Activated CD4-positive, alpha-beta T cell treated with anti-CD3 and anti-CD28 coated beads, Interleukin-2, amount 50 U/mL, for 1 hour (primary cell): Measurements from ENCODE around the gene HSF4.
A peak's percentile ranks its signal among the peaks of the same experiment; 100 is the strongest.

ENCODE experiments used
- DNase-seq: peaks from one replicate; pipeline ENCODE4 v3.0.0-alpha.2; 2020

HSF4 gene

DNA sequence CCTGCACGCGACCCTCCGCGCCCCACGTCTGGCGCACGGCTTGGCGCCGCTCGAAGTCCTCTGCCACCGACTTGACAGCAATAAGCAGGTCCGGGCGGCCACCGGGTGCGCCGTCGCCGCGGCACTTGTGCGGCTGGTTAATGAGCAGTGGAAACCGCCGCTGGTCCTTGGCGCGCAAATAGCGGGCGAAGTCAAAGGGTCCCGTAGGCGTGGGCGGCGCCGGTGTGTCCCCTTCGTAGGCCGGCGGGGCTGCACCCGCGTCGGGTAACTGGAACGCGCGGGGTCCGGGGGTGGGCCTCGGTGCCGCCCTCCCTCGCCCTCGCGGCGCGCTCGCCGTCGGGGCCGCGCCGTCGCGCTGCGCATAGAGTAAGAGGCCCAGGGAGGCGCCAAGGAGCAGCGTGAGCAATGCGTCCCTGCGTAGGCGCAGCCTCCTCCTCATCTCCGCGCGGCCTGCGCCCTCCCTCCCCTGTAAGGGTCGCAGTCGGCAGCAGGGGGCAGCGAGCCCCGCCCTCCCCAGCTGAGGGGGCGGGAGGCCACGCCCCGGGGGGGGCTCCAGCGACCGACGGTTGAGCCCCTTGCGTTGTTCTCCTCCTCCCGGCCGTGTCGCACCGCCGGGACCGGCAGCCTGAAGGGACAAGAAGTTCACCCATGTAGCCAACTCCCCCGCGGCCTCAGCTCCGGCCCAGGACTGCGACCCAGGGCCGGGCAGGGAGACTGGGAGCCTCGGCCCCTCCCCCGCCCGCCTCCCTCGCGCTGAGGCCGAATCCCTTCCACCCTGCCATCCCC is 14.3 kb upstream of the HSF4 start:
- DNase-seq: no peak

DNA sequence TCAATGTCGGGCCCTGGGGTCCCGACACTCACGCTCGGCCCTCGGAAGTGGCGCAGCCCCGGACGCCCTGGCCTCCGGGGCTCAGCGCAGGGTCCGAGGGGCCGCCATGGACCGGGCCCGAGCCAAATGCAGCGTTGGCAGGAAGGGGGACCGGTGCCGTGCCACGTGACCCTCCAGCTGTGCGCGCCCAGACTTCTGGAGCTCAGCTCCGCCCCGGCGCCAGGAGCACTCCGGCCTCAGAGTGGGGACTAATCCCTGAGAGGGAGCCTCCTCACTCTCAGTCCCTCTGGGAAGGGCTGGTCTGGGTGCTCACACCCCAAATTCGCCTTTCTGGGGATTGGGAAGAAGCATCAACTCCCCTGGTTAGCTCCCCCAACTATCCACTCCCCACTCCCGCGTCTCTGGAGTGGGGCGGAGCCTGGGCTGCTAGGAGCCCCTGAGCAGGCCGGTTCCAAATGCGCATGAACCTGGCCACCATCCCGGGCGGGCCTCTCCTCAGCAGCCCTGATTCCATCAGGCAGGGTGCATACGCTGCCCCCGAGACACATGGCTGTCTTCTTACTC is 13.6 kb upstream of the HSF4 start, which contains the start of gene B3GNT9:
Gene B3GNT9 (minus strand): TSS at position 166 of the 564 bp plus-strand sequence. CDS start 513 bp downstream, outside the sequence.
- DNase-seq: no peak

DNA sequence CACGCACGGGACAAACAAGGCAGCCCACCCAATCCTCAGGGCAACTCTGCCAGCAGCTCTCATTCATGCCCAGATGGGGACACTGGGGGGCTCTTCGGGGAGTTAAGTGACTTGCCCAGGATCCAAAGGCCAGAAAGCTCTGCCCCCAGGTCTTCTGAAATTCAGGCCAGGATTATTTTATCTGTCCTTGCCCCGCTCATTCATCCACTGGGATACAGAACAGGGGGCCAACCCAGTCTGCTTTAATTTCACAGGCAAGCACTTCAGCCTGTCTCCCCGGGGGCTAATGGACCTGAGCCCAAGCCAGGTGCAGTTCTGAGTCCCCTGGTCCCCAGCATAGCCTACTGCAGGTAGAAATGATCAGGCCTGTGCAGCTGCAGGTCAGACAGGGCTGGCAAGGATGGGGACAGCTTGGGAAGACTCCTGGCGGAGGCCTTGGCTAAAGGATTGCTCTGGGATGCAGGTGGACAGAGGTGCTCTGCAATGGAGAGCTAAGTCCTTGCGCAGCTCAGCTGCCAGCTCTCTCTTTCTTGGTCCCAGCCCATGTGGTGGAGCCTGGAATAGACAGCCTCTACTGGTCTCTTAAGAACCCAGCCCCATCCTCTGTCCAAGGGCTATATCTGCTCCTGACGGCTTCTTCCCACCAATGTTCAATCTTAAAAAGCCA is 13.0 kb upstream of the HSF4 start:
- no peak for DNase-seq

GRCh38 chr16:67154578-67155294 is 9.8 kb upstream of the HSF4 start:
- no peak for DNase-seq

DNA sequence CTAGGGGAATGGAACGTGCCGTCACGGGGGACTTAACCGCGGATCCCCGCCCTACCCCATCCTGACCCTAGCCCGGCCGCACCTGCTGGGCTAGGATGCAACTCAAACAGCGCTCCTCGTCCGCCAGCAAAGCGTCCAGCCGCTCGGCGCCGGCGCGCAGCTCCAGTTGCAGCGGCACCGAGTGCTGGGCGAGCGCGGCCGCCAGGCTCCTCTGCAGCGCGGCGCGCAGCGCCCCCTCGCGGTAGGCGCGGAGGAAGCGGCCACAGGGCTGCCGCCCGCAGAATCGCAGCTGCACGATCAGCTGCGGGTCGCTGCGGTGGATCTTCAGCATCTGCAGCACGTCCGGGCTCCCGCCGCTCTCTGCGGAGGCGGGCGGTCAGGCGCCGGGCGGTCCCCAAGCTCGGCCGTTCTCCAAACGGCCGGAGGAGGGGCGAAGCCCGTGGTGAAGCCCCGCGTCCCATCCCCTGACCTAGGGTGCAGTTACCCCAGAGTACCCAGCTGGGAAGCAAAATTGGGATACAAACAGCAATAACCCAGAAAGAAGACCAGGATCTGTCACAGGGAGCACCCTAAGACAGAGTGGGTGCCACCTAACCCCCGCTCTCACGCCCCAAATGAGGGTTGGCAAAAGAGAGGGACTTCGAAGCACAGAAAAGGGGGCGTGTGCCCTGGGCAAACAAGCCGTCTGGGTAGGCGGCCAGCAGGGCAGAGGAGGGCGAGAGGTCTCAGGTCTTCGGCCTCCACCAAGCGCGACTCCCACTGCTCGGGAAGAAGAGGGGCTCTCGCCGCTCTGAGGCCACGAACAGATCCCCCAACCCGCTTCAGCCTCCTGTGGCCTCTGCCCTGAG is 9.0 kb upstream of the HSF4 start:
- peak; percentile 77 for DNase-seq

GRCh38 chr16:67156143-67156844 is 8.3 kb upstream of the HSF4 start:
- no peak for DNase-seq

- no peak for DNase-seq
Observed at GRCh38 chr16:67157106-67157748, 7.3 kb upstream of the HSF4 start.

- no peak for DNase-seq
Observed at GRCh38 chr16:67157892-67158635, 6.5 kb upstream of the HSF4 start.

DNA sequence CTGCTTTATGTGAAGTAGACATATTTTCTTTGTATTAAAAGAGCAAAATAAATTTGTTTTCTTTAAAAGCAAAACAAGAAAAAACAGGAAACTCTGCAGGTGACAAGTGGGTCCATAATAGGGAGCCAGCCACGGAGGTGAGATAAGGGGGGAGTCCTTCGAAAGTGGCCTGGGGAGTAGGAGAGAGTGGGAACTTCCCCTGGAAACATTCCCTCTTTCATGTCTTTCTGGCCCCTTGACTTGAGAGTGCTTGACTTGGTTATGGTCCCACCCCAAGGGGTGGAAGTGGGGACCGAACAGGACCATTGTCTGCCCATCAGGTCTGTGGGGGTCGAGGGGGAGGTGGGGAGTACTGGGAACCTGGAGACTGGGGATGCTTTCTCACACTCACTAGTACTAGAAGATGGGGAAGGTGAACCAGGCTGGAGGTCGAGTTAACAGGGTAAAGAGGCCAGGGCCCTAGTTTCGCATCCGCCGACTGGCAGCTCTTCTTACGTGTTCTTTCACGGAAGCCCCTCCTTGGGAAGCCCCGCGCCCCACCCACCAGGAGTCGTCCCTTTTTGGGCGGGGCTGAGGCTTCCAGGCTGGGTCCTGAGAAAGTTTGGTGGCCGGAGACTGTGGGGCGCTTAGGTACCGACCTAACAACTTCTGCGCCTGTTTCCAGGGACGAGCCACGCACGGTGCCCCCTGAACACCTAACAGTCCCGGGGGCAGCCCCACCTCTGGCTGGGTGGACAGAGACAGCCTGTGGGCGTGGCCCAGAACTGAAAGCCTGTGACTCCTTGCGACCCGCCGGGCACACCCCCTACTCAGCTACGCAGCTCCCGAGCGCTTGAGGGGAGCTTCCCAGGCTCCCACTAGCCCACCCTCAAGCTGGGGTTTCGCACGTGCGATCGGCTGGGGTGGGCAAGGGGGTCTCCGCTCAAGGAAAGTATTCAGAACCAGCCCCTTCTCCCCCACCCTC is 5.6 kb upstream of the HSF4 start:
- DNase-seq: peak; percentile 77

DNA sequence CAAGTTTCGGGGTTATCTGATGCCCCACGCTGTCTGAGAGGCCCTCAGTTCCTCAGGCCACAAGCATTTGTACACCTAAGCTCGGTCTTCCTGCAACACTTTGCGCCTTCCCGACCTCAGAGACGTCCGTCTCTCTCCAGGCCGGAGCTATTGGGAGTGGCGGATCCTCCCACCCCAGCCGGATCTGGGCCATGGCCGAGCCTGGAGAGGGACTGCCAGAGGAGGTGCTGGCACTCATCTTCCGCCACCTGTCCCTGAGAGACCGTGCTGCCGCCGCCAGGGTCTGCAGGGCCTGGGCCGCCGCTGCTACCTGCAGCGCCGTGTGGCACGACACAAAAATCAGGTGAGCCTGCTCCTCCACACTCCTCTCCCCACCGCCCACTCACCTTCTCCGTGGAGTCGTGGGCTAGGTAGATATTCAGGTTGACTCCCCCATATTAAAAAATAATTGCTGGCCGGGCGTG is 2.9 kb upstream of the HSF4 start:
- DNase-seq: no peak

DNA sequence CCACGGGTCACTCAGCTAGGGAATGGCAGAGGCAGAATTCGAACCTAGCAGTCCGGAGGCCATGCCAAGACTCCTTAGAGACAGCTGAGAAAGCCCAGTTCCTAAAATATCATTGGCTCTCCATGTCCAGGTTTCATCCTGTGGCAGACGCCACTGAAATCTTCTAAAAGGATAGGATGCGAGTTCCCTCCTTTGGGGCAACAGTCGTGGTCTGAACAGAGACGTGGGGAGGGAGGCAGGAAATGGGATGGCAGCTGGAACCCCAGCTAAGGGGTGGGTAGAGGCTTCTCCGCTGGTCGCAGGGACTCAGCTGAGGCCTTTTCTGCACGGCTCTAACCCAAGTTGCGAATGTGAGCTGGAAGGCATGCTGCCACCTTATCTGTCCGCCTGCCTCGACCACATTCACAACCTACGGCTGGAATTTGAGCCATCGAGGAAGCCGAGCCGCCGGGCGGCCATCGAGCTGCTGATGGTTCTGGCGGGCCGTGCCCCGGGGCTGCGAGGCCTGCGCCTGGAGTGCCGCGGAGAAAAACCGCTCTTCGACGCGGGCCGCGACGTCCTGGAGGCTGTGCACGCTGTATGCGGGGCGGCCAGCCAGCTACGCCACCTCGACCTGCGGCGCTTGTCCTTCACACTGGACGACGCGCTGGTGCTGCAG is 1.9 kb upstream of the HSF4 start:
- DNase-seq: no peak

DNA sequence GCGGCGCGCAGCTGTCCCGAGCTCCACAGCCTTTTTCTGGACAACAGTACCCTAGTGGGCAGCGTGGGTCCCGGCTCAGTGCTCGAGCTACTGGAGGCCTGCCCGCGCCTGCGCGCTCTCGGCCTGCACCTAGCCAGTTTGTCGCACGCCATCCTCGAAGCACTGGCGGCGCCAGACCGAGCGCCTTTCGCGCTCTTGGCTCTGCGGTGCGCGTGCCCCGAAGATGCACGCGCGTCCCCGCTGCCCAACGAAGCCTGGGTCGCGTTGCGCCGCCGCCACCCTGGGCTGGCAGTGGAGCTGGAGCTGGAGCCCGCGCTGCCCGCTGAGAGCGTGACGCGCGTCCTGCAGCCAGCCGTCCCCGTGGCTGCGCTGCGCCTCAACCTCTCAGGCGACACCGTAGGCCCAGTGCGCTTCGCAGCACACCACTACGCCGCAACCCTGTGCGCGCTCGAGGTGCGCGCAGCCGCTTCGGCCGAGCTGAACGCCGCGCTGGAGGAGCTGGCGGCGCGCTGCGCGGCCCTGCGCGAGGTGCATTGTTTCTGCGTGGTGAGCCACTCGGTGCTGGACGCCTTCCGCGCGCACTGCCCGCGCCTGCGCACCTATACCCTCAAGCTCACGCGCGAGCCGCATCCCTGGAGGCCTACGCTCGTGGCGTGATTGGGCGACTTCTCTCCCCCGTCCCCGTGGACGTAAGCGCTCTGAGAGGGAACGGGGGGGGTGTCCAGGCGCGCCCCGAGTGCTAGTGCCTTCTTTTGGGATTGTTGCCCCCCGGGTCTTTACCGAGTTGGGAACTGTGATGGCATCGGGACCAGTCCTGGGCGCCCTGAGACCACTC is 1.2 kb upstream of the HSF4 start:
- DNase-seq: peak; percentile 43

DNA sequence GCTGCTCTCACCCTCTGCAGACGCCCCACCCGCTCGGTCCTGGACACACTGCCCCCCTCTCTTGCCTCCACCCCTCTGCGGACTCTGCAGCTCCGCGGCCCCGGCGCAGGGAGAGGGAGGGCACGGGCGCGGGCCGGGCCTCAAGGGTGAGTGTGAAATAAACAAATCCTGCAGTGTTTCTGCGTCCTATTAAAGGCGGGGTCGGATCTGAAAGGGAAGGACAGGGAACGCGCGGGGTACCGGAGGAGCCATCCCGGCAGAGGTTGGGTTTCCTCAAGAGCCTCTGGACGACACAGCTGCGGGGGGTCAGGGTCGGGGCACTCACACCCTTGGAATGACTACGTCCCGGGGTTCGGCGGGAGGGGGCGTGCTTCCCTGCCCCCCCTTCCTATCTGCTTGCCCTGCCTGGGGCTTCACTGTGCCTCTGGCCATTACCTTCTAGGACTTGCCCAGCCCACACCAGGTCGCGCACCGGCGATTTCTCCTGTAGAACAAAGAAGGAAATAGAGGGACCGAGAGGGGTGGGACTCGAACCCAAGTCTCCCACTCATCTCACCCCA is 466 bp upstream of the HSF4 start:
- DNase-seq: no peak

DNA sequence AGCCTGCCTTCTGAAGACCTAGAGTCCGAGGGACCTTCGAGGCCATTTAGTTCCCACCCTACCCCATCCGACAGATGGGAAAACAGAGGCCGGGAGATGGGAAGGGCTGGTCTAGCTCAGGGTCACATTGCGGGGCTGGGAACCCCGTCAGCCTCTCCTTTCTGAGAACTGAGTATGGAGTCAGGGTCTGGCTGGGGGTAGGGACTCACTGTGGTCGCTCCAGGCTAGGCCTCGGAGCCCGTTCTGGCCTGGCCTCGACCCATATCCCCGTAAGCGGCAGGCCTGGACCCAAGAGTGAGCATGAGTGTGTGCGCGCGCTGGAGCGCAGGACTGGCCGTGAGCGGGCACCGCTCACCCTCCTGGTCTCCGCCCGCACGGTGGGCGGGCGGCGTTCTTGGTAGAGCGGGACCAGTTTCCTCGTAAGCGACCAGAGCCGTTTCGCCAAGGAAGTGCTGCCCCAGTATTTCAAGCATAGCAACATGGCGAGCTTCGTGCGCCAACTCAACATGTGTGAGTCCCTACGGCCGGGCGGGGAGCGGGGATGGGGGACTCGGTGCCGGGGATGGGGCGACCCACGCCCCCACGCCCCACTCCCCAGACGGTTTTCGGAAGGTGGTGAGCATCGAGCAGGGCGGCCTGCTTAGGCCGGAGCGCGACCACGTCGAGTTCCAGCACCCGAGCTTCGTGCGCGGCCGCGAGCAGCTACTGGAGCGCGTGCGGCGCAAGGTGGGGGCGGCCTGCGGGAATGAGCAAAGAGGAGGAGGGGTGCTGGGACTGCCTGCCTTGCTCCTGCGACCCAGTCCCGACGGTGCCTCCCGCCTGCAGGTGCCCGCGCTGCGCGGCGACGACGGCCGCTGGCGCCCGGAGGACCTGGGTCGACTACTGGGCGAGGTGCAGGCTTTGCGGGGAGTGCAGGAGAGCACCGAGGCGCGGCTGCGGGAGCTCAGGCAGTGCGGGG is 855 bp downstream of the HSF4 start:
- DNase-seq: no peak

GRCh38 chr16:67166110-67166547 is 1.6 kb downstream of the HSF4 start:
- no peak for DNase-seq

GRCh38 chr16:67166598-67167168 is 2.1 kb downstream of the HSF4 start:
- no peak for DNase-seq
